22Rv1 (cell line): ENCODE data around the gene AFF4.

Experiments used
- CTCF ChIP-seq: fragments of 450-650 bp; IDR thresholded peaks from 2 replicates; pipeline ENCODE4 v1.5.1; 2017; ENCODE audit warnings: mild to moderate bottlenecking
- ZFX ChIP-seq: fragments of 450-650 bp; IDR thresholded peaks from 2 replicates; pipeline ENCODE4 v1.6.1; 2017; ENCODE audit warnings: antibody characterized with exemption, borderline replicate concordance

- TF ChIP-seq CTCF: no peak
- TF ChIP-seq ZFX: no peak
Measured at GRCh38 chr5:132850066-132850465, 113.4 kb downstream of the AFF4 start.
